ENCODE results near the gene ACTN1.
"Not testable (repeated sequence)": the region's sequence is repeated elsewhere in the genome, so short reads cannot be mapped to it uniquely, and the experiment has no call there.

ACTN1 gene

DNA sequence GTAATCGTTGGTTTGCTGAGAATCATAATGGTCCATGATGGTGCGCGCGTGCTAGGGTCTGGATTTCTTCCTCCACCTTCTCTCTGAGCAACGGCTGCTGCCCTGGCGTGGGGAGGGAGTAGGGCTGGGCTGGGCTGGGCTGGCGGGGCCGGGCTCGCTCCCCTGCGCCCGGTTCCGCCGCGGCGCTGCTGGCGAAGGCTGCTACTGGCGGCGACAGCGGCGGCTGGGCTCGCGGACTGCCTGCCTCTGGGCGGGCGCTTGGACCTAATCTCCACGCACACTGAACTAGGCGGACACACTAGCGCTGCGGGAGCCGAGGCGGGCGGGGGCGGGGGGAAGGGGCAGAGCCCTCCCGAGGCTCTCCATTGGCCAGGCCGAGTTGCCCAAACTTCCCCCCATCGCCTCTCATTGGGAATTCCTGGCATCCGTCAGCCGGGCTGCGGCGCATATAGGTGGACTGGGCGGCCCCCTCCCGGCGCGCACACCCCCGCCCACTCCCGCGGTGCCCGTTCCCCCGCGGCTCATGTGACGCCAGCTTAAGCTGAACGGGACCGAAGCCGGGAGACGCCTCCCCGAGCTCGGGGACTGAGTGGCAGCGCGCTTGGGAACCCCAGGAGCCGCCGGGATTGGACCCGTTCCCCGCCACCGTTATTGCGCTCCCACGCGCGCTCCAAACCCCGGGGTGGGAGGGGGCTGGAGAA, at the start of gene ACTN1:
ACTN1 (minus strand) TSS at position 282 of the 701 bp plus-strand sequence; CDS start at position 36, 246 bp downstream.
- peak in 1 of 2 donors; percentile 50 for DNase-seq (ENCODE audit: low read depth in 1 of 2, low spot score in 1 of 2)

- DNase-seq (ENCODE audit: low read depth in 1 of 2, low spot score in 1 of 2): no peak
Observed at GRCh38 chr14:69027242-69027913, 48.3 kb upstream of the ACTN1 start.

GRCh38 chr14:69023035-69023434, 43.9 kb upstream of the ACTN1 start:
- DNase-seq (ENCODE audit: low read depth in 1 of 2, low spot score in 1 of 2): no peak

DNA sequence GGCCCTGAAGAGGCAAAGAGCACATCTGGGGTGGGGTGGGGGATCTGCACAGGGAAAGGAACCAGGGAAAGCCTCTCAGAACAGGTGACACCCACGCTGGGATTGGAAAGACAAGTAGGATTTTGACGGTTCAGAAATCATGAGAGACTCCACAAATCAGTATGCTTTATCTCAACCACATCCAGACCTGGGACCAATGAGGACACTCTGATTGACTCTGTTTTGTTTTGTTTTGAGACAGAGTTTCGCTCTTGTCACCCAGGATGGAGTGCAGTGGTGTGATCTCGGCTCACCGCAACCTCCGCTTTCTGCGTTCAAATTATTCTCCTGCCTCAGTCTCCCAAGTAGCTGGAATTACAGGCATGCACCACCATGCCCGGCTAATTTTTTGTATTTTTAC, 43.0 kb upstream of the ACTN1 start:
- not testable (repeated sequence) for DNase-seq (ENCODE audit: low read depth in 1 of 2, low spot score in 1 of 2)

DNA sequence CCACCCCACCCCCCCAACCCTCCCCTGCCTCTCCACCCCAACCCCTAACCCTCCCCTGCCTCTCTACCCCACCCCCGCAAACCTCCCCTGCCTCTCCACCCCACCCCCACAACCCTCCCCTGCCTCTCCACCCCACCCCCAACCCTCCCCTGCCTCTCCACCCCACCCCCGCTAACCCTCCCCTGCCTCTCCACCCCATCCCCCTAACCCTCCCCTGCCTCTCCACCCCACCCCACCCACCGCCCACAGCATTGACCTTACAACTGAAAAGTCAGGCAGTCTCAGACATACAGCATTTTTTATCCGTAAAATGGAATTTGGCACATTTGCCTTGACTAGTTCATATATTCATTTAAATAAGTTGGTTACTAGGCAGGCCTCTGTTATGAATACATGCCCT, 38.6 kb upstream of the ACTN1 start:
- no peak for DNase-seq (ENCODE audit: low read depth in 1 of 2, low spot score in 1 of 2)

DNA sequence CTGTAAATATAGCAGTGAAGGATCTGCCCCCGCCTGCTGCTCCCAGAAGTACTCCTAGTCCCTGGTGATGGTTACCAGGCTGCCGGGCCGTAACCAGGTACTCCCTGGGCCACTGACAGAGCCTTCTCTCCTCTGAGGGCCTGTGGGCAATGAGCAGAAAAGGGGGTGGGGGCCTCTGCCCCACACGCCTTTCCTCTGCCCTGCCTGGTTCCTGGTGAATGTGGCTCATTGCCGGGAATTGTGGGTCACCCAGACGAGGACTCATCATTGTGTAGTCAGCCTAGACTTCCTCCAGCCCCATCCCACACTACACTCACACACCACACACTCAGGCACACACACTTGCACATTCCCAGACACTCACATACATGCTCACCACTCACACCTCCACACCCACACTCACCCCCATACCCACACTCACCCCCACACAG, 35.7 kb upstream of the ACTN1 start:
- no peak for DNase-seq (ENCODE audit: low read depth in 1 of 2, low spot score in 1 of 2)

GRCh38 chr14:69013943-69014782, 35.1 kb upstream of the ACTN1 start:
- no peak for DNase-seq (ENCODE audit: low read depth in 1 of 2, low spot score in 1 of 2)

DNA sequence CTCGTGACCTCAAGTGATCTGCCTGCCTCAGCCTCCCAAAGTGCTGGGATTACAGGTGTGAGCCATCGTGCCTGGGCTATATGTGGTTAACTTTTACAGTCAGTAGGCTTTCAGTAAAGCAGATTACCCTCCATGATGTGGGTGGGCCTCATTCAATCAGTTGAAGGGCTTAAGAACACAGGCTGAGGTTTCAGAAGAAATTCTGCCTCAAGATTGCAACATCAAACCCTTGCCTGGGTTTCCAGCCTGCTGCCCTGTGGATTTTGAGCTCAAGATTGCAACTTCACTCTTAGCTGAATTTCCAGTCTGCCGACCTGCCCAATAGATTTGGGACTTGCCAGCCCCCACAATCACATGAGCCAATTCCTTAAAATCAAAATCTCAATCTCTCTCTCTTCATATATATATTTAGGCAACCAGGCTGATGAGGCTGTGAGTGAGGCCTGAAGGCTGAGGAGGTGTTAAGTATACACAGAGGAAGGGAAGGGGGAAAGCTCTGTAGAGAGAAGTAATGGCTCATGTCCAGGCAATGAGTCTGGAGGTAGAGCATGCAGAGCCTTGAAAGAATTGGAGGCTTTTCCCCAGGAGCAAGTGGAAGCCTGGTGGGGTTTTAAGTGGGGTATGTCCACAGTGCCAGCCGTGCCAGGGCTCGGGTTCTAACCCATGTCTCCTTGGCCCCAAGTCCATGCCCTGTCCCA, 33.3 kb upstream of the ACTN1 start:
- no peak for DNase-seq (ENCODE audit: low read depth in 1 of 2, low spot score in 1 of 2)

GRCh38 chr14:69010648-69011047, 31.5 kb upstream of the ACTN1 start:
- no peak for DNase-seq (ENCODE audit: low read depth in 1 of 2, low spot score in 1 of 2)

DNA sequence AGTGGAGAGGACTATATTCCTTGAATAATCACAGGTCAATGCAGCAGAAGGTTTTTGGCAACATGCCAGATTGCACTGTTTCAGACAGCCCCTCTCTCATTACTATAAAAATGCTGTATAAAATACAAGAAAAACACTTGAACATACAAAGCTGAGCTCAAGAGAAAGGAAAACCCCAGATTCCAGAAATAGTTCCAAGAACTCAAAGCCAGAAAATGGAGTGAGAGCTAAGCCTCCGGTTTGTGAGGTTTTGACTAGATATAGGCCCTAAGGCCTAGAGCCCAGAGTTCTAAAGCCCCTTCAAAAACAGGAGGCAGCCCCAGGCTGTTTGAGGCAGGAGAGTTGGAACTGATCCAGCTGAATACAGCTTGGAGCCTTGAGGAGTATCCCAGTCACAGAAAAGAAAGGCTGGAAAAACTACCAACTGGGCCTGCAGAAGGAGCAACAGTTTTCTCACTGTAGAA, 29.4 kb upstream of the ACTN1 start:
- DNase-seq (ENCODE audit: low read depth in 1 of 2, low spot score in 1 of 2): no peak

GRCh38 chr14:69006346-69006745, 27.2 kb upstream of the ACTN1 start:
- DNase-seq (ENCODE audit: low read depth in 1 of 2, low spot score in 1 of 2): no peak

DNA sequence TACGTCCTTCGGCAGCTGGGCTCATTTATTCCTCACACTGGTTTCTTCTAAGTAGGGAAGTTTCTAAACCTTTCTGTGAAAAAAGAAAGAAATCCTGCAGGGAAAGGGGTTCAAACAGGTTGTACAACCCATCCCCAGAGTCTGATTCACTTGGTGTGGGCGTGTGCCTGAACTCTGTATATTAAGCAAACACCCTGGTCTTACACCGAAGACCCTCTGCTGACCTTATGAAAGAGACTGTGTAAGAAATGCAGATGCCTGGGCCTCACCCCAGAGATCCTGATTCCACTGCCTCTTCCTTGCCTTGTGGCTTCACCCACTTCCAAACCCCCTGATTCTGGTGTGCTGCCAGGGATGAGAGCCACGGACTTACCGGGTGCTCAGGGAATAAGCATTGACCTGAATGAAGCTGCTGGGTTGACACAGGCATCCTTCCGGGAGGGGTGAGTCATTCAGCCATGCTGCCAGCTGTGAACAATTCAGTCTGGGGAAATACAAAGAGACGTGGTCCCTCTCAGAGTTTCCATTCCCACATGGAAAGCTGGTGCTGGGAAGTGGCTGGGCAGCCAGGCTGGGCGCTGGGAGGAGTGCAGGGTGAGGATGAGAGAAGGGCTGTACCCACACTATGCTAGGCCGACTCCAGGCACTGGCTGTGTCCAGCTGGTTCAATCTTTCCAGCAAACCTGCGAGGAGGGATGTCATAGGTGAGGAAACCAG, 26.5 kb upstream of the ACTN1 start:
- no peak for DNase-seq (ENCODE audit: low read depth in 1 of 2, low spot score in 1 of 2)

DNA sequence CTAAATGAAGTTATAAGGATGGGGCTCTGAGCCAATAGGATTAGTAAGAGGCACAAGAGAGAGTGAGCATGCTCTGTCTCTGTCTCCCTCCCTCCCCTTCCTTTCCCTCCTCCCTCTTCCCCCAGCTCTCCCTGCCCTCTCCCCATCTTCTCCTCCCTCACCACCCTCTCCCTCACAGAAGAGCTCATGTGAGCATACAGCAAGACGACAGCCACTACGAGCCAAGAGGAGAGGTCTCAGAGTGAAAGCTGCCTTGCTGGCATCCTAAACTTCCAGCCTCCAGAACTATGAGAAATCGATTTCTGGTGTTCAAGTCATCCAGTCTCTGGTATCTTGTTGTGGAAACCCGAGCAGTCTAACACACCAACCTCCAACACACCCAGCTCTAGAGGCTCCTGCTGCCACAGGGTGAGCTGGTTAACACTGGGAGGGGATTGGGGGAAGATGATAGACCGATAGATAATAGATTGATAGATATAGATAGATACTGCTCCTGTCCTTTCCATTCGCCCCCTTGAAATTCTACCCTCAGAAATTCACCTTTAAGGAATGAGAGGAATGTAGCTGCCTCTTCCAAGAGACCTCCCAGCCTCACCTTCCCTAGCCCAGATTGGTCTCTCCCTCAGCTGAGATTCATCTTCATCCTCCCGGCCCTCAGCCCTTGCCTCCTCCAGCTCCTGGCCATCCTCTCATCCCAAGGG, 25.8 kb upstream of the ACTN1 start:
- no peak for DNase-seq (ENCODE audit: low read depth in 1 of 2, low spot score in 1 of 2)

DNA sequence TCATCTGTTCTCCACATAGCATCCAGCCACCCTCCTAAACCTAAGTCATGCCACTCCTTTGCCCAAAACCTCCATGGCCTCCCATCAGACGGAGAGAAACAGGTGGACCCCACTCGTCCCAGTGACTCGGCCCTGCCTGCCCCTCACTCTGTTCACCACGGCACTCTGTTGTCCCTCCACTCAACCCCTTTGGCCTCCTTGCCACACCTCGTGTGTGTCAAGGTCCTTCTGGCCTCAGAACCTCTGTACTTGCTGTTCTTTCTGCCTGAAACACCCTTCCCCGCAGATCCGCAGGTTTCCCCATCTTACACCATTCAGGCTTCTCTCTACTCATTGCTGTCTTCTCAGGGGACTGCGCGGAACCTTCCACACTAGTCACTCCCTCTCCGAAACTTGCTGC, 24.5 kb upstream of the ACTN1 start:
- no peak for DNase-seq (ENCODE audit: low read depth in 1 of 2, low spot score in 1 of 2)

- DNase-seq (ENCODE audit: low read depth in 1 of 2, low spot score in 1 of 2): no peak
Observed at GRCh38 chr14:69002069-69002468, 23.0 kb upstream of the ACTN1 start.

- no peak for DNase-seq (ENCODE audit: low read depth in 1 of 2, low spot score in 1 of 2)
Observed at GRCh38 chr14:69001375-69001774, 22.3 kb upstream of the ACTN1 start.

DNA sequence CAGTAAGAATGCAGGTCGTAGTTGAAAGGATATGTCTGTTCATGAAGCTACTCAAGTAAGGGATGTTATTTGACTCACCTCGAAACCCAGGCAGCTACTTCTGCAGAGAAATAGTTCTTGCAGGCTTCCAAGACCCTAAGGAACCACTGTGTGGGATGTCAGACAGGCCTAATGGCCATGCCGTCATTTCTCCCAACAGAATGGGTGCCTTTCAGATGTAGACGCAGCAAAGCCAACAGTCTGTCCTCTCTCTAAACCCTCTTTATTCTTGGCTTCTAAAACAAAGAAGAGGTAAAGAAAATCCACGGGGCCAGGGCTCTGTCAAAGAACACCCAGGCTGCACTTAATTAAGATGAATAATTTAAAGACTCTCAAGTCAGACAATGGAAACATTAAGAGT, 19.0 kb upstream of the ACTN1 start:
- DNase-seq (ENCODE audit: low read depth in 1 of 2, low spot score in 1 of 2): no peak

DNA sequence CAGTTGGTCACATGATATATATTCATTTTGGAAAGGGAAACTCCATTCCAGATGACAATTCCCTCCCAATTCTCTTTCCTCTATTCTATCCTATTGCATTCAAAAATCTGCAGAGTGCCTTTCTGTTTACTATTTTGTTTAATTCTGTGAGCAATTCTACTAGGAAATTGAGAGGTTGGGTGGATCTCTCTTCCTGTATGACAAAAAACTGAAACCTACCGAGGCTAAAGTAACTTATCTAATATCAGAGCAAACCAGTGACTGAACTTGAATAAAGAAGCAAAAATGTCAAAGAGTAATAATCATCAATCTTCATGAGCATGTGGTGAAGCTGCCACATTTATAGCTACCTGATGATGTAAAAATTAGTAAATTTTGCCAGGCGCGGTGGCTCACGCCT, 16.6 kb upstream of the ACTN1 start:
- no peak for DNase-seq (ENCODE audit: low read depth in 1 of 2, low spot score in 1 of 2)

GRCh38 chr14:68994056-68994455, 15.0 kb upstream of the ACTN1 start:
- no peak for DNase-seq (ENCODE audit: low read depth in 1 of 2, low spot score in 1 of 2)

GRCh38 chr14:68987653-68988036, 8.5 kb upstream of the ACTN1 start:
- no peak for DNase-seq (ENCODE audit: low read depth in 1 of 2, low spot score in 1 of 2)

Data from stimulated activated CD4-positive, alpha-beta T cell treated with anti-CD3 and anti-CD28 coated beads, Interleukin-15, amount 100 ng/mL, for 1 hour (primary cell).